Fibroblast of pulmonary artery (primary cell): ENCODE measurements around the gene ZBTB20.
A peak's percentile ranks its signal among the peaks of the same experiment; 100 is the strongest.

Experiments
- DNase-seq: peaks from one replicate; pipeline ENCODE4 v3.0.0-alpha.2; 2010; ENCODE audit warnings: low read depth
- H3K4me3 ChIP-seq: replicated peaks from 2 replicates; pipeline ENCODE4 v1.5.1; 2011; ENCODE audit warnings: low read depth, mild to moderate bottlenecking, control low read depth, low read length, moderate library complexity
- TF ChIP-seq, protein P1 (sequence below): IDR thresholded peaks from 2 replicates; pipeline ENCODE4 v1.5.1; 2011; ENCODE audit warnings: mild to moderate bottlenecking, control low read depth, low read length, inconsistent platforms; ENCODE audit errors: missing control alignments

ZBTB20 gene

DNA sequence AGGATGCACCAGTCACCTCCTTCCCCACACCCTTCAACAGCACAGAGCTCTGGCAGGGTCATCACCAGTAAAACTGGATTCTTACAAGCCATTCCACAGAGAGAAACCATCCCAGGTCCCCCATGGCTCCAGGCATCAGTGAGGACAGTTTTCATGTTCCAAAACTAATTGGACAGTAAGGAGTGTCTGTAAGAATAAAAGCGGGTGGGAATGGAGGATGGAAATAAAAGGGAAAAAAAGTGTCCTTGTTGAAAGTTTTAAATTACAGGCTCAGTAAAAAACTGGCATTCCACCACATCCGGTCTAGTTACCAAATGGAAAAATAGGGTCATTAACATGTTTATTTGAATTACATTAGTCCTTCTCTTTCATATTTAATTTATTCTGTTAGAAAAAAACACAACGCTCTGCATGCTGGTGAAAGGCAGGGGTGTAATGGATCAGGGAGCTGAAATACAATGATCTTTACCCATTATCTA is 735.9 kb downstream of the ZBTB20 start:
- no peak overlapping the region for H3K4me3 ChIP-seq
- TF ChIP-seq, protein P1, sequence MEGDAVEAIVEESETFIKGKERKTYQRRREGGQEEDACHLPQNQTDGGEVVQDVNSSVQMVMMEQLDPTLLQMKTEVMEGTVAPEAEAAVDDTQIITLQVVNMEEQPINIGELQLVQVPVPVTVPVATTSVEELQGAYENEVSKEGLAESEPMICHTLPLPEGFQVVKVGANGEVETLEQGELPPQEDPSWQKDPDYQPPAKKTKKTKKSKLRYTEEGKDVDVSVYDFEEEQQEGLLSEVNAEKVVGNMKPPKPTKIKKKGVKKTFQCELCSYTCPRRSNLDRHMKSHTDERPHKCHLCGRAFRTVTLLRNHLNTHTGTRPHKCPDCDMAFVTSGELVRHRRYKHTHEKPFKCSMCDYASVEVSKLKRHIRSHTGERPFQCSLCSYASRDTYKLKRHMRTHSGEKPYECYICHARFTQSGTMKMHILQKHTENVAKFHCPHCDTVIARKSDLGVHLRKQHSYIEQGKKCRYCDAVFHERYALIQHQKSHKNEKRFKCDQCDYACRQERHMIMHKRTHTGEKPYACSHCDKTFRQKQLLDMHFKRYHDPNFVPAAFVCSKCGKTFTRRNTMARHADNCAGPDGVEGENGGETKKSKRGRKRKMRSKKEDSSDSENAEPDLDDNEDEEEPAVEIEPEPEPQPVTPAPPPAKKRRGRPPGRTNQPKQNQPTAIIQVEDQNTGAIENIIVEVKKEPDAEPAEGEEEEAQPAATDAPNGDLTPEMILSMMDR: no peak
- peak; percentile 31 for DNase-seq

DNA sequence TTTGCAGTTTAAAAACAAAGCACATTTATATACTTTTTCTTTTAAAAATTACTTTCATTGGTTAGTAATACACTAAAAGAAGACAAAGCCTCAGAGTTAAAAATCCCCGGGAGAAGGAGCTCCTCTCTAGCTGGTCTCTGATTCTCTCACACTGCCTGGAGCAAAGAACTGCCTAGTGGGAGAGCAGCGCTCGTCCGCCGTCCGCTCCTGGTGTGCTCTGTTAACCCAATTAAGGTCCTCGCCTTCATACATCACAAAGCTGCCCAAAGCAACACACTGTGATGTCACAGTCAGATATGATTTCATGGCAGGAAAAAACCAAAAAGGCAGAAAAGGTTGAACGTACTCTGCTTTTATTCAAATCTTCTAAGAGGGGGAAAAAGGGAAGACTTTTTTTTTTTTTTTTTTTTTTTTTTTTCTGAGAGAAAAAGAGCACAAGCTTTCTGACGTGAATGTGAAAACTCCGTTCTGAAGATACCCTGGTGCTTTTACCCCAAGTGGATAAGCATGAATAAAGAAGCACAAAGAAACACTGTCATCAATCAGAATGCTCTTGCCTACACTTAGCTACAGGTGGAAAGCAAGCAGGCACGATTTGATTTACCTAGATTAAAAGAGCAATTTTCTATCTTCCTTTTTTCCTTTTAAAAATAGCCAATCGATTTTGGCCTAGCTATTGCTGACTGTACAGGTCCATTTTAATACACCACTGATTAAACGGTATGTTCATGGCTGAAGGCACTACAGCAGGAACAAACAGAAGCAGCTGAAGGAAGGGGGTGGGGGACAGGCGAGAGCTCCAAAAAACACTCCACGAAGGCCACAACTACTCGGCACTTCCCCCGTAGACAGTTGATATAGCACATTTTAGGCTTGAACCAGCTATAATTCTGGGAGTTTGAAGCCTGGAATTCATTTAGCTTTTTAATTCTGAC is 738.1 kb downstream of the ZBTB20 start:
- no peak overlapping the region for H3K4me3 ChIP-seq
- TF ChIP-seq, protein P1: no peak
- DNase-seq: no peak

DNA sequence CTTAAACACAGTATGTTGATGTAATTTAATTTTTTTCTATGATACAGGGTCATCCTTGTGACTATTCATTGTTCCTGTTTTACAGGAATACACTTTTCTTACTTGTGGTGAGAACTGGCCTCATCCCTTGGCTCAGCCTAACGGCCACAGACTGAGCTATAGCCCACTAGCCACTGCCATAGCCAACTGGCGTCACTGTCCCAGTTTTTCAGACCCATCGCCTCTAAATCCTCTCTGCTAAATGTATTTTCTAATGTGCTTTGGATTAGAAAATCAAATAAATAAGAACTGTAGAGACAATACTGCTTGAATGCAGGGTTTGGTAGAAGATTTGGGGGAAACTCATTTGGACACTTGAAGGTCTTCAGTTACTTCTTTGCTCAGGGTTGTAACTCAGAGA is 740.2 kb downstream of the ZBTB20 start:
- TF ChIP-seq, protein P1: no peak
- no peak for DNase-seq
- no peak overlapping the region for H3K4me3 ChIP-seq

- H3K4me3 ChIP-seq: no peak overlapping the region
- peak; percentile 34 for DNase-seq
- TF ChIP-seq, protein P1: no peak
Measured at GRCh38 chr3:114406286-114406685, 740.8 kb downstream of the ZBTB20 start.

DNA sequence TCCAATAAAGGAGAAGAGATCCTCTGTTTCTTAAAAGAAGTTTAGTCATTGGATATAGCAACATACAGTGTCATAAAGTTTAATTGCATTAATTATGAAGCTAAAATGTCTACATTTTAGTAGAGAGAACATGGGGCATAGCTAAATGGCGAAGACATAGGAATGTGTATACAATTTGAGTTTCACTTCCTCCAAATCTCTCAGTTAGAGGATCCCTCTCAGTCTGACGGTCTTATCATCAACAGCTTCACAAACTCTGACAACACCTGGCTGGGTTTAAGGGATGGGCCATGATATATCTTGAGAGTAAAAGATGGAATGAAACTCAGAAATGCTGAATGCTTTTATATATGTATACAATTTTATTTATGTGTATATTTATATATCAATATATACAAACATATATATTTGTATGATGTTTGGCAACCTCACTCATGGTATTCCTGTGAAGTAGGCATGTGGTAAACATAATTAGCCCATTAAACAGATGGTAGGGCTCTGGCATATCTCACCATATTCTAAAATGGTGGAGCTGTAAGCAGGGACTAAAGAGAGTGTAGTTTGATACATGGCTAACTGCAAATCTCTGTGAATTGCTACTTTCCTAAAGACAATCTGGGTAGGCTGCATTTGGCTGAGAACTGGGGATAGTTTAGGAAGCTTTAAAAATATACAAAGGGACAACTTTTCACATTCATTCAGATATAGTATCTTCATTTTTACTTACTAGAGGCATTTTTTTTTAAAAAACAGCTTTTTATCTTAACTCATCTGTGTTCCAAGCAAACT is 741.7 kb downstream of the ZBTB20 start:
- no peak overlapping the region for H3K4me3 ChIP-seq
- no peak for DNase-seq
- TF ChIP-seq, protein P1: no peak

DNA sequence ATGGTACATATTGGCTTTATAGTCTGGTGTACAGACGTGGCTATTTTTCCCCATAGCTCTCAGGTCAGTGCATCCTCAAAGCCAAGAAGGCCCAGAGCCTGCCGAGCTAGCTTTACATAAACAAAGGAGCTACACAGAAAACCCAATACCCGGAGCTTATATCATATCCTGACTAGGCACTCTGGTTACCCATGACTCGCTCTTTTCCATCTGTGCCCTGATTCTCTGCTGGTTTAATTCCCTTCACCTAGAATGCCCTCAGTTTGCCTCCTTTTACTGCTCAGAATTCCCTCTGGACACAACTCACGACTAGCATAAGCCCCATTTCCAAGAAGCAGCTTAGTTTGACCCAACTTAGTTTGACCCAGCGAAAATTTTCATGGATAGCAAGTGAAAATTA is 742.5 kb downstream of the ZBTB20 start:
- H3K4me3 ChIP-seq: no peak overlapping the region
- TF ChIP-seq, protein P1: no peak
- DNase-seq: no peak
